NCI-H146 (cell line): ENCODE data around the gene CDK9.
"Not testable (repeated sequence)": the region's sequence is repeated elsewhere in the genome, so short reads cannot be mapped to it uniquely, and the experiment has no call there.

Source experiments
- DNase-seq: peaks from one replicate; lab custom pipeline; 2025; lab: John Stamatoyannopoulos, UW

The CDK9 gene

GRCh38 chr9:127785933-127786772, at the start of gene CDK9:
Gene CDK9, plus strand, starts transcription at chr9:127786034. Its CDS starts 115 bp downstream, at chr9:127786149.
- DNase-seq, result peak; percentile 84

GRCh38 chr9:127738666-127739065, 47.2 kb upstream of the CDK9 start:
- DNase-seq, result no peak

GRCh38 chr9:127739614-127740330, 46.1 kb upstream of the CDK9 start:
- no peak for DNase-seq

GRCh38 chr9:127741831-127742434, 43.9 kb upstream of the CDK9 start:
- DNase-seq, result peak; percentile 91

- DNase-seq, result peak; percentile 95
Observed at GRCh38 chr9:127742435-127743088, 43.3 kb upstream of the CDK9 start.

GRCh38 chr9:127744398-127745110, 41.3 kb upstream of the CDK9 start:
- no peak for DNase-seq

GRCh38 chr9:127746959-127747569, 38.8 kb upstream of the CDK9 start:
- DNase-seq, result no peak

GRCh38 chr9:127749090-127749787, 36.6 kb upstream of the CDK9 start:
- DNase-seq, result no peak

- no peak for DNase-seq
Observed at GRCh38 chr9:127751269-127752054, 34.4 kb upstream of the CDK9 start.

- no peak for DNase-seq
Observed at GRCh38 chr9:127753148-127753547, 32.7 kb upstream of the CDK9 start.

GRCh38 chr9:127753622-127754021, 32.2 kb upstream of the CDK9 start:
- DNase-seq, result no peak

- peak; percentile 30 for DNase-seq
Observed at GRCh38 chr9:127754099-127755060, 31.5 kb upstream of the CDK9 start.

- DNase-seq, result peak; percentile 39
Observed at GRCh38 chr9:127755061-127756060, 30.5 kb upstream of the CDK9 start.

- DNase-seq, result no peak
Observed at GRCh38 chr9:127756233-127756632, 29.6 kb upstream of the CDK9 start.

GRCh38 chr9:127756776-127757175, 29.1 kb upstream of the CDK9 start:
- not testable (repeated sequence) for DNase-seq

GRCh38 chr9:127758843-127759242, 27.0 kb upstream of the CDK9 start:
- no peak for DNase-seq

- no peak for DNase-seq
Observed at GRCh38 chr9:127761061-127761460, 24.8 kb upstream of the CDK9 start.
